Loucy (cell line): ENCODE results near the gene GRM5.

Experiments used
- EZH2phosphoT487 ChIP-seq: fragments of 200-600 bp; IDR thresholded peaks from 2 replicates; pipeline ENCODE4 v1.6.1; 2018; ENCODE audit warnings: antibody characterized with exemption, mild to moderate bottlenecking, moderate library complexity, borderline replicate concordance
- TF ChIP-seq, protein P1 (sequence below): fragments of 200-600 bp; sonication (generic); conservative IDR thresholded peaks from 2 replicates; pipeline ENCODE4 v1.5.1; 2014; ENCODE audit warnings: mild to moderate bottlenecking, antibody characterized with exemption, low read length

DNA sequence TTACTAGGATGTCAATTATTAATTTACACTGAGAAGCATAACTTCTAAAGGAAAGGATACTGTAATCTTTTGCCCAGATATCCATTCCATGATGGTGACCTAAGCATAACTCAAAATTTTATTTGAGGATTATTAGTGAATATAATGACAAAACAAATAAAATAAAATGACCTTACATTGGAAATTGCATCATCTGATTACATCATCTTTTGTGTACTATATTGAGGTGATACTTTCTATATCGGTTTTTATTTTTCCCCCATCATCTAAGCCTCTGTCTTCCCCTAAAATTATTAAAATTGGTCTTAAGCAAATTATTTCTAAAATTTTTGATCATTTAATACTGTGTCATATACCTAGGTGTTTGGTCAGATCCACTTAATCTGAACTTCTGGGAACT, 578.1 kb downstream of the GRM5 start:
- TF ChIP-seq, protein P1, sequence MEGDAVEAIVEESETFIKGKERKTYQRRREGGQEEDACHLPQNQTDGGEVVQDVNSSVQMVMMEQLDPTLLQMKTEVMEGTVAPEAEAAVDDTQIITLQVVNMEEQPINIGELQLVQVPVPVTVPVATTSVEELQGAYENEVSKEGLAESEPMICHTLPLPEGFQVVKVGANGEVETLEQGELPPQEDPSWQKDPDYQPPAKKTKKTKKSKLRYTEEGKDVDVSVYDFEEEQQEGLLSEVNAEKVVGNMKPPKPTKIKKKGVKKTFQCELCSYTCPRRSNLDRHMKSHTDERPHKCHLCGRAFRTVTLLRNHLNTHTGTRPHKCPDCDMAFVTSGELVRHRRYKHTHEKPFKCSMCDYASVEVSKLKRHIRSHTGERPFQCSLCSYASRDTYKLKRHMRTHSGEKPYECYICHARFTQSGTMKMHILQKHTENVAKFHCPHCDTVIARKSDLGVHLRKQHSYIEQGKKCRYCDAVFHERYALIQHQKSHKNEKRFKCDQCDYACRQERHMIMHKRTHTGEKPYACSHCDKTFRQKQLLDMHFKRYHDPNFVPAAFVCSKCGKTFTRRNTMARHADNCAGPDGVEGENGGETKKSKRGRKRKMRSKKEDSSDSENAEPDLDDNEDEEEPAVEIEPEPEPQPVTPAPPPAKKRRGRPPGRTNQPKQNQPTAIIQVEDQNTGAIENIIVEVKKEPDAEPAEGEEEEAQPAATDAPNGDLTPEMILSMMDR = no peak
- no peak for TF ChIP-seq EZH2phosphoT487
